Ovary (tissue), 3 donors: ENCODE results near the gene PCBP1.

Source experiments
- CTCF ChIP-seq, 3 donors: fragments of 450-650 bp in 2 of 3; fragments of 200-600 bp in 1 of 3; IDR thresholded peaks; one replicate each; pipeline versions ENCODE4 v1.5.1 to v1.8.0; 2016 to 2022; ENCODE audit warnings: antibody characterized with exemption in 3 of 3, mild to moderate bottlenecking in 1 of 3
- EP300 ChIP-seq: sonication (generic); formaldehyde crosslinking; IDR thresholded peaks from one replicate; pipeline ENCODE4 v1.6.1; 2017; ENCODE audit warnings: antibody characterized with exemption
- POLR2A ChIP-seq: fragments of 450-650 bp; IDR thresholded peaks from one replicate; pipeline ENCODE4 v1.6.1; 2017; ENCODE audit warnings: antibody characterized with exemption, mild to moderate bottlenecking, moderate library complexity
- donor health status: DM: no; HTN: no; CAD: no.

DNA sequence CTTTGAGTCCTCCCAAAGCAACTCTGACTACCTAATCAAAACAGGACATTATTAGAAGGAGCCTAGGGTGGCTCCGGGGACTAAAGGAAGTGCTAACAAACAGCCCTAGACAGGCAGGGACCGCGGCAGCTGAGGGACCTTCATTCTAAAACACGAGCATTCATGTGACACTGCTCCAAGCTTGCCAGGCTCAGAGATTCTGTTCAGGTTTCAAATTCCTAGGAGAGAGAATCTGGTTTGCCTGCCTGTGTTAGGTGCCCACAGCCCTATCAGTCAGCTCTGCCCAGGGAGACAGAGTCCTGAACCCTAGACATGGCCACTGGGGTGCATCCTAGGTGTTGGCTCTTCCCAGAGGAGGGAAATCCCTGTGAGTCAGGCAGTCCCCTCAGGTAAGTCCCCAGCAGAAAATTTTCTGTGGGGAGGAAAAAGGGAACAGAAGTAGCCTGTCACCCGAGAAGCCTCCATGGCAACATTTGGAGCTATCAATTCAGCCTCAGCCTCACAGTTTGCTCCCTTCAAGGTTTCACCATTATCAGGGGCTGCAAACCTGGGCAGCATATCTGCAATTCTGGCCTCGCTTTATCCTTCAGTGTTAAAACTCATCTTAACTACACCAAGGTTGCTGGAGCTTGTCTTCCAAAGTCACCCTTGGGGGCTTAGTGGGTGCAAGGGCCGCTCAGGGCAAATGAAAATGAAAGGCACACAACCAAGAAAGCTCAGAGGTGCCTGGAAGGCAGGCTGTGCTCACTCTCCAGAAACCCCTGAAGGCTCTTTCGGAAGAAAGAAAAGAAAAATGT is 28.6 kb downstream of the PCBP1 start:
- TF ChIP-seq CTCF (IDR thresholded peaks at IDR 0.05) (no peak), POLR2A (no peak), EP300 (no peak)
